GM12875 (cell line): Measurements from ENCODE around the gene SELENOH.

ENCODE experiments used
- H3K4me3 ChIP-seq: one replicate; pipeline ENCODE4 v1.5.1; 2011; ENCODE audit warnings: low read depth, low read length, control low read depth
- TF ChIP-seq, protein P1 (sequence below): IDR thresholded peaks from 2 replicates; pipeline ENCODE4 v1.5.1; 2011; ENCODE audit warnings: low read depth, mild to moderate bottlenecking, control low read depth, inconsistent platforms, low read length, moderate library complexity, borderline replicate concordance; ENCODE audit not compliant: insufficient read depth

SELENOH gene

DNA sequence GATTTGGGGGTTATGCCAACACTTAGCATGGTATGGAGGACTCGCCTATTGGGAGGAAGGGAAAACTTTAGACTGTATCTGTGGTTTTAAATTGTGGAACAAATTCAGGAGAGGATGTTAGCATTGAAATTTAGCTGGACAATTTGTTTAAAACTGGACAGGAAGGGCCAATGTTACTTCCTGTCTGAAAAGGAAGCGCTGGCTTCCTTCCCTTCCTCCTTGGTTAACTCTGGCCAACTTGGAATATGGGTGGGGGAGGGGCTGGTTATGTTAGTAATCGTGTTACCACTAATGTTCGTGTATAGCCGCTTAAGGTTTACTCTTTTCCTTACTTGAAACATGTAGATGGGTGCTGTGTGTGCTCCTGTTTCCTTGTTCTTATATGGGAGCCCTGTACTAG lies 34.2 kb downstream of the SELENOH start:
- H3K4me3 ChIP-seq: no peak overlapping the region
- TF ChIP-seq, protein P1, sequence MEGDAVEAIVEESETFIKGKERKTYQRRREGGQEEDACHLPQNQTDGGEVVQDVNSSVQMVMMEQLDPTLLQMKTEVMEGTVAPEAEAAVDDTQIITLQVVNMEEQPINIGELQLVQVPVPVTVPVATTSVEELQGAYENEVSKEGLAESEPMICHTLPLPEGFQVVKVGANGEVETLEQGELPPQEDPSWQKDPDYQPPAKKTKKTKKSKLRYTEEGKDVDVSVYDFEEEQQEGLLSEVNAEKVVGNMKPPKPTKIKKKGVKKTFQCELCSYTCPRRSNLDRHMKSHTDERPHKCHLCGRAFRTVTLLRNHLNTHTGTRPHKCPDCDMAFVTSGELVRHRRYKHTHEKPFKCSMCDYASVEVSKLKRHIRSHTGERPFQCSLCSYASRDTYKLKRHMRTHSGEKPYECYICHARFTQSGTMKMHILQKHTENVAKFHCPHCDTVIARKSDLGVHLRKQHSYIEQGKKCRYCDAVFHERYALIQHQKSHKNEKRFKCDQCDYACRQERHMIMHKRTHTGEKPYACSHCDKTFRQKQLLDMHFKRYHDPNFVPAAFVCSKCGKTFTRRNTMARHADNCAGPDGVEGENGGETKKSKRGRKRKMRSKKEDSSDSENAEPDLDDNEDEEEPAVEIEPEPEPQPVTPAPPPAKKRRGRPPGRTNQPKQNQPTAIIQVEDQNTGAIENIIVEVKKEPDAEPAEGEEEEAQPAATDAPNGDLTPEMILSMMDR: no peak

DNA sequence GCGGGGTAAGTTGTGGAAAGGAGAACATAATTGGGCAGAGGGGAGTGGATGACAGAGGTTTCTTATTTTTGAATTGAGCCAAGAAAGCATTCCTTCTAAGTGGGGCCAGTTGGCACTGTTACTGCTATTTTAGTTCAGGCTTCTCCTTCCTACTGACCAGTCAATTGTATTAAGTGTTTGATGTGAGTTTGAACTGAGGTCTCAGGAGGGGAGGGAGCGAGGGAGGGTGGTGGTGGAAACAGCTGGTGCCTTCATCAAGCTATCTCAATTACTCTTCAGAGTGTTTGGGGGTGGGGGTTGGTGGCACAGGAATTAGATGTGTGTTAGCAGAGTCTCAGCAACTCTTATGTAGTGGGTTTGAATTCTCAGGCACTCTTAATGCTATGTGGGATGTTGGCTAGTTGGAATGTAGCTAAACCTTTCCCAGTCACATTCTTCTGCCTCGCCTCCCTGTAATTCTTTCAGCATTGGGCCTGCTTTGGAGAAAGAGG lies 34.8 kb downstream of the SELENOH start:
- TF ChIP-seq, protein P1: no peak
- no peak overlapping the region for H3K4me3 ChIP-seq

DNA sequence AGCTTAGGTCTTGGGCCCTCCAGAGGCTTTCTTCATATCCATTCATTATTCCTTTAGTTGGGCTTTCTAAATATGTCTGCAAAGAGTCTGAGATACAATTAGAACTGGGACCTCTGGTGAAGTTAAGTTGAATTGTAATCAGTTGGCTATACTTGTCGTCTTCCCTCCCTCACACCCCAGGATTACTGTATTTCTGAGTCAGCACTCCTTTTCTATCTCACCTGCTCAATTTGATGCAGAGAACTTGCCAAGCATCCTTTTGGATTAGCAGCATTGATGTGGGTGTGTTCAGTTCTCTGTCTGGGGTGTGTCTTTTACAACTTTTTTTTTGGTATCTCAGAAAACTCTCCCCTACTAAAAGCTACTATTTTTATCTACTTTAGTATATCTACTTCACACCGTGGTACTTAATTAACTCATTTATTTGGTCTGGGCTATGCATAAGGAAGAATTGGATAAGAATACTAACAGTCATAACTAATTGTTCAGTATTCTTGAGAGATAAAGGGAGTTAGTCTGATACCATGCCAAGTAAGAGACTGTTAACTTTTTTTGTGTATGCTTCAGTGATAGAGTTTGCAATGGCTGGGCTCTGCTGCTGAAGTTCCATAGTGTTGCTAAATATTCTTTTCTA lies 35.4 kb downstream of the SELENOH start:
- TF ChIP-seq, protein P1: no peak
- H3K4me3 ChIP-seq: no peak overlapping the region

DNA sequence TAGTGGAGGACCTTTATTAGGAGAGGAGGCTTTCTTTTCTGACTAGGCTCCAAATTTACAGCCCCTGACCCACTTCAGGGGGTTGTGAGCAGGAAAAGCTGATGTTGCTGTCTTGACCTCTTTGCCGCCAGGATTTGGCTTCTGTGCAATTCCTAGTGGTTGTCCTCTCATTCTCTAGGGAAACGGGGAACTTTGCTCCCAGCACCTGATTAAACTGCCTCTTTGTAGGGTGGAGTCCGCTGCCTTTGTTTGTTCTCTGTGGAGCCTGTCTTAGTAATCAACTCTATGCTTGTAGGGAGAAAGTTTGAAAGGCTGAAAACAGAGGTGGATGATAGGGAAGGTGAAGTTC lies 36.7 kb downstream of the SELENOH start:
- no peak overlapping the region for H3K4me3 ChIP-seq
- TF ChIP-seq, protein P1: no peak

DNA sequence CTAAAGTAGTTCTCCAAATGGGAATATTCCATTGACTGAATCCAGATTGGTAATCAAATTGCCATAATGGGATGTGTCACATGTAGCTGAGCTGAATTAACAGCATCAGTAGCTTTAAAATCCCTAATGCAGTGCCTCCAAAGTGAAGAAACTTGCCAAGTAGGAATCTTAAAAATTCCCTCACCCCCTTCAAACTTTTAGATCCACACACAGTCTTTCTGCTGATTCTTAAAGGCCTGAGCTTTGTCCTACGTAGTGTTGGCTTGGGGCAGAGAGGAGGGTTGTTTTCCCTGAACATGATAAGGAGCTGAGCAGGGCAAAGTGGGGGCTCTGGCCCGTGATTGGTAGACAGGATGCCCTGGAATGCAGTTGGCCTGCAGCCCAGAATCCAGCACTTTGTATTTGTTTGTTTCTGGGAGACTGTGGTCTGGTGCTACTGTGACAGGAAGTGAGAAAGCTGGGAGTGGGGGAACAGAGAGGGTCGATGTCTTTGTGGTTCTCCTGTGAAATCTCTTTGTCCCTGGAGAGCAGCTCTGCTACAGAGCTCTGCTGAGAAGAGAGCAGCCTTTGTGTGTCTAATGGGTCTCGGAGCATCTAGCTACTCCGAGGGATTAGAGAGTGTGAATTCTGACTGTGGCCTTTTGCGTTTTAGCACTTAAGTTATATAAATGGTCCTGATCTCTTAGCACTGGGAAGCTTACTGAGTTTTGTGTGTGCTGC lies 37.2 kb downstream of the SELENOH start:
- TF ChIP-seq, protein P1: no peak
- H3K4me3 ChIP-seq: no peak overlapping the region

DNA sequence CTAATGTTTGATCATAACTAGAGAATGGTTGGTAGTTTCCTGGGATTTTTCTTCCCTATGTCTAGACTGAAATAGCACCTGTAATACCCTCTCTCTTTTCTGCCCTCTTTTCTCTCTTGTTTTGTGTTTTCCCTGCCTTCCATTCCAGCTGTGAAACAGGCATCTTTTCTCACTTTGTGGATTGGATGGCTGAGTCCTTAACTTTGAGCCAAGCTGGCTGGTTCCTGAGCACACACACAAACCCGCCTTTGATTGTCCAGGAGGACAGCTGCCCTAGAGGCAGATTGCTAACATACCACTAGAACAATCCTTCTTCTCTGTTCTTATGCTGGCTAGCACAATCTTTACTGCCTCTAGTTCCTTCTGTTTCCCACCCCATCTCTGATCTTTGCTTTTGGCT lies 38.0 kb downstream of the SELENOH start:
- no peak overlapping the region for H3K4me3 ChIP-seq
- TF ChIP-seq, protein P1: no peak

DNA sequence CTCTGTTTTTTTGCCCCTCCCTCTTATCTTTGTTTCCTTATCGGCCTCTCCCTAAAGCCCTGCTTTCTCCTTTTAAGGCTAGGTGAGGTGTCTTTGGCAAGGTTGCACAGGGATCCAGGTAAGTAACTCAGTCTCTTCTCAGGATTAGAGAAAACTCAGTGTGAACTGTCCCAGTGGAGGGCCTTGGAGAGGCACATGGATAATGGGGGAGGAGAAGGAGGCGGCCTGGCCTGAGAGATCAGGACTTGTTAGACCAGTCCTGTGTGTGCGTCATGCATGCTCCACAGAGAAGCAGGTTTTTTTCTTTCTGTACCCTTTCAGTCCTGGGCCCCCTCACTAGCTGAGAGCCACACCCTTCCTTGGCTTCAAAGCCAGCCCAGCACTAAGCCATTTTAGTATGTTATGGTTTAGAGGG lies 40.2 kb downstream of the SELENOH start:
- H3K4me3 ChIP-seq: no peak overlapping the region
- TF ChIP-seq, protein P1: no peak
